Activated T-helper 1 cell treated with anti-CD3 and anti-CD28 coated beads, Interleukin-12 subunit alpha, Interleukin-12 subunit beta, Interleukin-2, Interleukin-4 antibody, amounts not matched to agents 30 ng/mL and 10 ng/mL and 1 ng/mL, durations not matched to agents 14 hours and 24 hours and 36 hours (primary cell): Measurements from ENCODE around the gene TDG. TPM values are rescaled to one million over a fixed set of nuclear protein-coding genes. Genes with fewer than 3 reads are reported as not detected.
"Not testable (repeated sequence)": the region's sequence is repeated elsewhere in the genome, so short reads cannot be mapped to it uniquely, and the experiment has no call there.

Experiments used
- DNase-seq: peaks from one replicate; pipeline ENCODE4 v3.0.0; 2021; ENCODE audit warnings: low spot score
- H3K27ac Mint-ChIP-seq: one replicate; pipeline ENCODE4 v1.8.0; 2021; ENCODE audit warnings: mild to moderate bottlenecking, mixed read lengths
- H3K27me3 Mint-ChIP-seq: one replicate; pipeline ENCODE4 v1.8.0; 2022; ENCODE audit warnings: mild to moderate bottlenecking, moderate library complexity, mixed read lengths; ENCODE audit not compliant: insufficient read depth
- H3K36me3 Mint-ChIP-seq: one replicate; pipeline ENCODE4 v1.8.0; 2021; ENCODE audit warnings: low read depth, mixed read lengths
- H3K4me1 Mint-ChIP-seq: one replicate; pipeline ENCODE4 v1.8.0; 2021; ENCODE audit warnings: low read depth, mixed read lengths
- H3K4me3 Mint-ChIP-seq: one replicate; pipeline ENCODE4 v1.8.0; 2021; ENCODE audit warnings: mild to moderate bottlenecking, moderate library complexity, mixed read lengths
- H3K9me3 Mint-ChIP-seq: one replicate; pipeline ENCODE4 v1.8.0; 2021; ENCODE audit warnings: mixed read lengths
- intact Hi-C: fragments of 100-400 bp; cut with micrococcal nuclease; formaldehyde crosslinking; loops from one replicate; pipeline ENCODE4 v1.15.1; 2024
- total RNA-seq: library from RNA; stranded (reverse); gene quantifications from 2 replicates; pipeline ENCODE4 v1.2.3, GENCODE V29; 2022

Gene TDG
- total RNA-seq, 1 donor from 2014 or later = 80.4 TPM

DNA sequence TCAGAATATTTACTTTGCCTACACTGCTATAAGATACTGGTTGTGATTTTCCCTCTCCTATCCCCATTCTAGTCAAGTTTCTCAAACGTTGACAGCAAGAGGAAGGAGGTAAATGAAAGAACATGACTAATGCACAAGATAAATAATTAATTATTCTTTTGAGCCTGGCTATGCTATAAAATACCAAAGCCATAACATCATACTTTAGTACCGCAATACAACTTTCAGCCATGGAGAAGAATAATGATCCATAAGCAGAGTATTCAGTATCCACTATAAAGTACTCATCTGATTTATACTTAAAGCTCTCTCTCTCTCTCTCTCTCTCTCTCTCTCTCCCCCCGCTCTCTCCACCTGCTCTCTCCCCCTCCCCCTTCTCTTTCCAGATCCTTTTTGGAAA is 41.3 kb downstream of the TDG start:
- no peak overlapping the region for H3K27ac Mint-ChIP-seq
- peaks cover 3% of the 10 kb centered on the region for H3K36me3 Mint-ChIP-seq
- no peaks in the 10 kb centered on the region for H3K4me1 Mint-ChIP-seq
- peaks cover 49% of the 10 kb centered on the region for H3K27me3 Mint-ChIP-seq
- DNase-seq = no peak
- H3K9me3 Mint-ChIP-seq = no peaks in the 10 kb centered on the region
- intact Hi-C loops = no loop called here
- no peak overlapping the region for H3K4me3 Mint-ChIP-seq

DNA sequence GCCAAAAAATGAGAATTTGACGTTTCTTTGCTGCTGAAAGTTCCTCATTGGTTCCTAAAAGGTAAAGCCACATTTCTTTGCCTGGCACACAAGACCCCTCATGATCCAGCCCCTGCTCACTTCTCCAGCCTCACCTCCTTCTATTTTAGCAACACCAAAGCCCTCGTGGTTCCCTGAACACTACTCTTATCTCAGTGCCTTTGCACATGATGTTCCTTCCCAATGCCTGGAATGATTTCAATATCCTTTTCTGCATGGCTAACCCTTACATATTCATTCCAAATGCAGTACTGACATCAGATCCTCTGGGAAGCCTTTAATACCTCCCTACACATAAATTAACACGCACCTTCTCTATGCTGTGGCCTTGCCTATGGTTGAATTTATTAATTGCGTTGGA is 44.4 kb downstream of the TDG start:
- H3K36me3 Mint-ChIP-seq = no peaks in the 10 kb centered on the region
- no peaks in the 10 kb centered on the region for H3K9me3 Mint-ChIP-seq
- no peak overlapping the region for H3K27ac Mint-ChIP-seq
- H3K4me1 Mint-ChIP-seq = no peaks in the 10 kb centered on the region
- intact Hi-C loops = no loop called here
- no peak overlapping the region for H3K4me3 Mint-ChIP-seq
- H3K27me3 Mint-ChIP-seq = peaks cover 30% of the 10 kb centered on the region
- no peak for DNase-seq

DNA sequence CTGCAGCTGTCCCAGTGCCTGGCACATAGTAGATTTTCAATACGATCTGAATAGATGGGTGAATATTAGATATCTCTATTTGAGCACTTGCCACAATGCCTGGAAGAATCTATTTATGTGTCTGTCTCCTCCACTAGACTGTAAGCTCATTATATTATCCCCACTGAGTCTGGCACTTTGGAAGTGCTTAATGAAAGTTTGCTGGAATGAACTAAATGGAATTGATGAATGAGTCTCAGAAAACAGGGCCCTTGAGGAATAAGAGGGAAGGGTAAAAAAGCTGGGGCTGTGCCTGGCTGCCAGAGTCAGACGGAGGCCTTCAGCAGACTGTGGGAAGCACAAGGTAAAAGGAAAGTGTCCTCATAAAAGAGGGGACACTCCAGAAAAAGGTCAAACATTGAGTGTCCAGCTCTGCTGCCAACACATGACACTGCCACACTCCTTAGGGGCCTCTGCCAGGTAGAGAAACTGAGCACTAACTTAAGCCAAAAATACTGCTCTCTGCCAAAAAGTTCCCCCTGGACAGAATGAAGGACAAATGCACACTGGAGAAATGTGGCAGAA is 45.0 kb downstream of the TDG start:
- Mint-ChIP-seq H3K4me1 (no peaks in the 10 kb centered on the region), H3K36me3 (no peaks in the 10 kb centered on the region), H3K9me3 (no peaks in the 10 kb centered on the region), H3K27ac (no peak overlapping the region), H3K4me3 (no peak overlapping the region), H3K27me3 (peaks cover 26% of the 10 kb centered on the region)
- no peak for DNase-seq
- intact Hi-C loops = no loop called here

DNA sequence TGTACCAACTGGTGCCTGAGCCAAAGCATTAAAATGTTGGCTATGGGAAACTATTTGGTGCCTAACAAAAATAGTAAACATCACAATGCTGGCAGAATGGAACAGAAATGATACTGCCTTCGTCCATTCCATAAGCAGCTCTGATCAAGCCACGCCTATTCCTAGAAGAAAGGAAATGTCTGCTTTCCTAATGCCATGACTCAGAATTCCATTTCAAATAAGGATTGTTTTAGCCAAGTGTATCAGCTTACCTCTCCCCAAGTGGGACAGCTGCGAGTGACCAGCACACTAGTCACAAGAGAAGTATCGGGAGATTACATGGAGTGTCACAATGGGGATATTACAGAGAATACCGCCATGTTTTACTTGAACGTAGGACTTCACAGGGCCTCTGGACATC is 45.6 kb downstream of the TDG start:
- Mint-ChIP-seq H3K4me1 (no peaks in the 10 kb centered on the region), H3K4me3 (no peak overlapping the region), H3K27me3 (peaks cover 26% of the 10 kb centered on the region), H3K36me3 (no peaks in the 10 kb centered on the region), H3K27ac (no peak overlapping the region), H3K9me3 (no peaks in the 10 kb centered on the region)
- intact Hi-C loops = no loop called here
- no peak for DNase-seq

DNA sequence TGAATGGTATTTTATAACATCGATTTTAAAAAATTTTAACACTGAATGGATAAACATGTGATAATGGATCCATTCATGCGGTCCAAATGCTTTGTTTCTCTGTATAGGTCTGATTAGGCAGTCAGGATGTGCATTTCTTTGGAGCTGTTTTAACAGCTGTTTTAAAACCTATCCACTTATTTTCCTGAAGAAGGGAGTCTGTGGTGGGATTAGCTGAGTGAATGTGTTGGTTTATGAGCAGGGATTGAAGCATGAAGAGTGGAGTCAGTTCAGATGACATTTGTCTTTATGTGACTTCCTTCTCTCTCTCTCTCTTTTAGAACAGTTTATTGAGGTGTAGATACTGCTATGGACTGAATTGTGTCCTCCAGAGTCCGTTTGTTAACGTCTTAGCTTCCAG is 46.7 kb downstream of the TDG start:
- peaks cover 16% of the 10 kb centered on the region for H3K27me3 Mint-ChIP-seq
- DNase-seq = no peak
- H3K4me1 Mint-ChIP-seq = no peaks in the 10 kb centered on the region
- H3K9me3 Mint-ChIP-seq = no peaks in the 10 kb centered on the region
- H3K4me3 Mint-ChIP-seq = no peak overlapping the region
- intact Hi-C loops = no loop called here
- H3K36me3 Mint-ChIP-seq = no peaks in the 10 kb centered on the region
- H3K27ac Mint-ChIP-seq = no peak overlapping the region

DNA sequence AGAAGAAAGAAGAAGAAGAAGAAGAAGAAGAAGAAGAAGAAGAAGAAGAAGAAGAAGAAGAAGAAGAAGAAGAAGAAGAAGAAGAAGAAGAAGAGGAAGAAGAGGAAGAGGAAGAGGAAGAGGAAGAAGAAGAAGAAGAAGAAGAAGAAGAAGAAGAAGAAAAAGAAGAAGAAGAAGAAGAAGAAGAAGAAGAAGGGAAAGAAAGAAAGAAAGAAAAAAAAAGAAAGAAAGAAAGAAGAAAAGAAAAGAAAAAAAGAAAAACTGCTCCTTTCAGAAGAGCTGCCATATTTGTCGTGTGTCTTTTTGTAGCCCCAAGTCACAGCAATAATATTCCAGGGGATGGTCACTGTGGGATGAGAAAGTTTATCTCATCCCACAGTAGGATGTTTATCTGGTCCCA is 56.2 kb downstream of the TDG start:
- DNase-seq, intact Hi-C loops, H3K4me3 Mint-ChIP-seq, H3K27ac Mint-ChIP-seq, H3K9me3 Mint-ChIP-seq, H3K36me3 Mint-ChIP-seq, H3K4me1 Mint-ChIP-seq: not testable (repeated sequence)
- H3K27me3 Mint-ChIP-seq = peaks cover 14% of the 10 kb centered on the region

DNA sequence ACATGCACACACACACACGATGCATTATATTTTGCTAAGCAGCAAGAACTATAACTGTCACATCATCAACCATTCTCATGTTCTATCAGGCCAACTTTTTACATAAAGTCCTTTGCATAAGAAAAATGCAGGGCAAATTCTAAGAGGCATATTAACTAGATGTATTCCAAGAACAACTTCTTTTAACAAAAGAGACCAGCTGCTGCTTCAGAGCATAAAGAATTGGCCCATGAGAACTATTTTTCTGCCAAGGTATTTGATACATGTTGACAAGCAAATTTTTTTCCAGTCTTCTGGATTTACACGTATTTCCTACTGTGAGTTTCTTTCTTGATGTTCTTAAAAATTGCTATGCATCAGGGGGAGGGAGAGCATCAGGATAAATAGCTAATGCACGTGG is 57.1 kb downstream of the TDG start:
- no peaks in the 10 kb centered on the region for H3K36me3 Mint-ChIP-seq
- DNase-seq = no peak
- H3K27me3 Mint-ChIP-seq = peaks cover 14% of the 10 kb centered on the region
- intact Hi-C loops = no loop called here
- H3K27ac Mint-ChIP-seq = no peak overlapping the region
- no peak overlapping the region for H3K4me3 Mint-ChIP-seq
- no peaks in the 10 kb centered on the region for H3K9me3 Mint-ChIP-seq
- no peaks in the 10 kb centered on the region for H3K4me1 Mint-ChIP-seq

DNA sequence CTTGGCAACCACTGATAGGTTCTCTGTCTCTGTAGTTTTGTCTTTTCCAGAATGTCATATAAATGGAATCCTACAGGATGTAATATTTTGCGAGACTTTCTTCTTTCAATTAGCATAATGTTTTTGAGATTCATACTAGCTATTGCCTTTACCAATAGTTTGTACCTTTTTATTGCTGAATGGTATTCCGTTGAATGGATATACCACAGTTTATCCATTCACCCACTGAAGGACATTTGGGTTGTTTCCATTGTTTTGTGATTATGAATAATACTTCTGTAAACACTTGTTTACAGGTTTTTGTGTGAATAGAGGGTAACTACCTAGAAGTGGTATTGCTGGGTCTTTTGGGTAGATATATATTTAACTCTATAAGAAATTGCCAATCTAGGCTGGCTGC is 58.0 kb downstream of the TDG start:
- Mint-ChIP-seq H3K27me3 (peaks cover 14% of the 10 kb centered on the region), H3K4me1 (no peaks in the 10 kb centered on the region), H3K4me3 (no peak overlapping the region), H3K9me3 (no peaks in the 10 kb centered on the region), H3K27ac (no peak overlapping the region), H3K36me3 (no peaks in the 10 kb centered on the region)
- intact Hi-C loops = no loop called here
- DNase-seq = no peak

DNA sequence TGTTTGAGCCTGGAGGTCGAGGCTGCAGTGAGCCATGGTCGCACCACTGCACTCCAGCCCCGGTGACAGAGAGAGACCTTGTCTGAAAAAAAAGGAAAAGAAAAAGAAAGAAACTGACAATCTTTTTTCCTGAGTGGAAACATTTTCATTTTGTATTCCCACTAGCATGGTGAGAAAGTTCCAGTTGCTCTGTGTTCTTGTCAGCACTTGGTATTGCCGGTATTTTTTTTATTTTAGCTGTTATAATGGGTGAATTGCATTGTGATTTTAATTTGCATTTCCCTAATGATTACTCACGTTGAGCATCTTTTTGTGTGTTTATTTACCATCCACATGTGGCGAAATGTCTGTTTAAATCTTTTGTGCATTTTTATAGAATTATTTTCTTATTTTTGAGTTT is 58.7 kb downstream of the TDG start:
- Mint-ChIP-seq H3K4me1 (no peaks in the 10 kb centered on the region), H3K4me3 (no peak overlapping the region), H3K36me3 (no peaks in the 10 kb centered on the region), H3K27me3 (peaks cover 14% of the 10 kb centered on the region), H3K9me3 (no peaks in the 10 kb centered on the region), H3K27ac (no peak overlapping the region)
- DNase-seq = no peak
- intact Hi-C loops = no loop called here

DNA sequence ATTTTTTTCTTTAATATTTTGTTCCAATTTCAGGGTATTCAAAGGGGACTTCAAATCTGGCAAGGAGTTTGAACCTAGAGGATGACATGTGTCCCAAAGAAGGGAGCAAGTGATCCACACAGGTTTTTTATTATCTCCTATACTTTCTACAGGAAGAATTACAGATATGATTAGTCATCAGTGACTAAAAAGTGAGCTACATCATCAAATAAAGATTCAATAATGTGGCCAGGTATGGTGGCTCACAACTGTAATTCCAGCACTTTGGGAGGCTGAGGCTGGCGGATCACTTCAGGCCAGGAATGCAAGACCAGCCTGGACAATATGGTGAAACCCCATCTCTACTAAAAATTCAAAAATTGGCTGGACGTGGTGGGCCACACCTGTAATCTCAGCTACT is 60.1 kb downstream of the TDG start:
- DNase-seq = no peak
- peaks cover 6% of the 10 kb centered on the region for H3K27me3 Mint-ChIP-seq
- H3K36me3 Mint-ChIP-seq = no peaks in the 10 kb centered on the region
- intact Hi-C loops = no loop called here
- H3K27ac Mint-ChIP-seq = no peak overlapping the region
- H3K4me3 Mint-ChIP-seq = no peak overlapping the region
- H3K9me3 Mint-ChIP-seq = no peaks in the 10 kb centered on the region
- H3K4me1 Mint-ChIP-seq = no peaks in the 10 kb centered on the region

DNA sequence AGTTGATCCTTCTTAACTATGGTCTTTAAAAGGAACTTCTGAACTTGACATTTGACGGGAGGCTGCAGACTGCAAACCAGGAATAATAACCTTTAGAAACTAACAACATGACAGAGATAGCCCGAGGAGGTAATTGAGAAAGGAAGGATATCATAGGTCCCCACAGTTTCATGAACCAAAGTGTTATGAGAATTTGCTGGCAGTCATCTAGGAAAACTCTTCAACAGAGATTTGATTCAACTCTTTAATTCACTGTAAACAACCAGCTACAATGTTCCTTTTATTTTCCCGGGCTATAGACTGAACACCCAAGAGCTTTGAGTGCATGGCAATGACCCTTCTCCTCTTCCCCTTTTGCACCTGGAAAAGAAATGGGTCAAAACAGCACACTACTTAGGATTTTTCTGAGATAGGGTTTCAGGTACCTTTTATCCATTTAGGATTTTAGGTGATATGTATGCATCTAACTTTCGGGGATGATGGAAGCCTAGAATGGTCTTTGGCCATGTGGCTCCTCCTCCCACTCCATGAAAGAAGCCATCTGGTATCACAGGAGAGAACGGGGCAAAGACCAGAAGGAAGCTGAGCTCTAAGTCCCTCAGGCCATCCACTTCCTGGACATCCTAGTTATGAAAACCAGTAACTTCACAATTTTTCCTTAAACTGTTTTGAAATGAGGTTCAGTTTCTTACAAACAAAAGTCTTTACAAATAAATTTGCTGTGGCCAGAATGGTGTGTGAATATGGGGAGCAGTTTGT is 61.3 kb downstream of the TDG start:
- Mint-ChIP-seq H3K27ac (no peak overlapping the region), H3K27me3 (peaks cover 6% of the 10 kb centered on the region), H3K4me1 (no peaks in the 10 kb centered on the region), H3K36me3 (no peaks in the 10 kb centered on the region), H3K9me3 (no peaks in the 10 kb centered on the region), H3K4me3 (no peak overlapping the region)
- DNase-seq = no peak
- intact Hi-C loops = no loop called here

DNA sequence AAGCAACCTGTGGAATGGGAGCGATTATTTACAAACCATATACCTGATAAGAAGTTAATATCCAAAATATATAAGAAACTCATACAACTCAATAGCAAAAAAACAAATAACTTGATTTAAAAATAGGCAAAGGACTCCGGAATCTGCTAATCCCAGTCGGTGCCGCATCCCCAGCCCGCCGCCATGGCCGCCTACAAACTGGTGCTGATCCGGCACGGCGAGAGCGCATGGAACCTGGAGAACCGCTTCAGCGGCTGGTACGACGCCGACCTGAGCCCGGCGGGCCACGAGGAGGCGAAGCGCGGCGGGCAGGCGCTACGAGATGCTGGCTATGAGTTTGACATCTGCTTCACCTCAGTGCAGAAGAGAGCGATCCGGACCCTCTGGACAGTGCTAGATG is 64.9 kb downstream of the TDG start:
- intact Hi-C loops, H3K27ac Mint-ChIP-seq, H3K4me3 Mint-ChIP-seq, H3K36me3 Mint-ChIP-seq, H3K27me3 Mint-ChIP-seq, H3K9me3 Mint-ChIP-seq, DNase-seq, H3K4me1 Mint-ChIP-seq: not testable (repeated sequence)

DNA sequence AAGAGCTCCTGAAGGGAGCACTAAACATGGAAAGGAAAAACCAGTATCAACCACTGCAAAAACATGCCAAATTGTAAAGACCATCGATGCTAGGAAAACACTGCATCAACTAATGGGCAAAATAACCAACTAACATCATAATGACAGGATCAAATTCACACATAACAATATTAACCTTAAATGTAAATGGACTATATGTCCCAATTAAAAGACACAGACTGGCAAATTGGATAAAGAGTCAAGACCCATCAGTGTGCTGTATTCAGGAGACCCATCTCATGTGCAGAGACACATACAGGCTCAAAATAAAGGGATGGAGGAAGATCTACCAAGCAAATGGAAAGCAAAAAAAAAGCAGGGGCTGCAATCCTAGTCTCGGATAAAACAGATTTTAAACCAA is 70.5 kb downstream of the TDG start:
- peaks cover 21% of the 10 kb centered on the region for H3K27me3 Mint-ChIP-seq
- H3K9me3 Mint-ChIP-seq, intact Hi-C loops, H3K4me1 Mint-ChIP-seq, H3K27ac Mint-ChIP-seq, H3K4me3 Mint-ChIP-seq, H3K36me3 Mint-ChIP-seq, DNase-seq: not testable (repeated sequence)
